Activated T-cell treated with anti-CD3 and anti-CD28 coated beads for 1 hour (primary cell): Measurements from ENCODE around the gene ZCCHC8.
"Not testable (repeated sequence)": the region's sequence is repeated elsewhere in the genome, so short reads cannot be mapped to it uniquely, and the experiment has no call there.

ENCODE experiments used
- DNase-seq: peaks from one replicate; pipeline ENCODE4 v3.0.0-alpha.2; 2020; ENCODE audit warnings: low read depth

ZCCHC8 gene

DNA sequence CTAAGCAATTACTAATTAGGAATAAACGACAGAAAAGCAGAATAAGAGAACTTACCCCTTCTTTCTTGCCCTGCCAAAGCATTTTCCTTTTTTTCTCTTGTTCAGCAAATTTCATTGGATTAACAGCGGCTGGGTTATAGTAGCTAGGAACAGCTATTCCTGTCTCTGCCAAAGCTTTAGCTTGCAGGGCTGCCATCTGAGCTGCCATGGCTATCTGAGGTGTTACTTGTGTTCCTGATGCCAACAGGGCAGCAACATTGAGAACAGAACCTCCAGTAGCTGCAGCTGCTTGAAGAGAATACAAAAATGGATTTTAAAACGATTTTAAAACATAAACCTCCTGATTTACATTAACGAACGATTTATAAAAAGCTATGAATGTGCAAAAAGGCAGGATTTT is 7.4 kb upstream of the ZCCHC8 start:
- DNase-seq: no peak

DNA sequence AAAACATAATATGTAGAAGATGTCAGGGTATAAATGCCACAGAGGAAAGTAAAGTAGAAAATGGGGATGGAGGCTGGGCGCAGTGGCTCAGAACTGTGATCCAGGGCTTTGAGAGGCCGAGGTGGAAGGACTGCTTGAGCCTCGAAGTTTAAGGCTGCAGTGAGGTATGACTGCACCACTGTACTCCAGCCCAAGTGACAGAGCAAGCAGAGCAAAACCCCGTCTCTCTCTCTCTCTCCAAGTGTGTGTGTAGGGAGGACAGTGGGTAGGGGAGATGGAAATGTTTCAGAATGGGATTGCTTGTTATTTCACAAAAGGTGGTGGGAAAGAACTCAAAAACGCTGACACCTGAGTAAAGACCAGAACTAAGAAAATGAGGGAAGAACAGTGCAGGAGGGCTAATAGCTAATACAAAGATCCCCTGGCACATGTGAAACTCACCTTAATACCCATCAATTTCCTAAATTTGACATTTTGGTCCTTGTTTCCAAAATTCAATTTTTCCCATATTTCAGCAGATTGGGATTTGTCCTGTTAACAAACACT is 5.7 kb upstream of the ZCCHC8 start:
- no peak for DNase-seq

DNA sequence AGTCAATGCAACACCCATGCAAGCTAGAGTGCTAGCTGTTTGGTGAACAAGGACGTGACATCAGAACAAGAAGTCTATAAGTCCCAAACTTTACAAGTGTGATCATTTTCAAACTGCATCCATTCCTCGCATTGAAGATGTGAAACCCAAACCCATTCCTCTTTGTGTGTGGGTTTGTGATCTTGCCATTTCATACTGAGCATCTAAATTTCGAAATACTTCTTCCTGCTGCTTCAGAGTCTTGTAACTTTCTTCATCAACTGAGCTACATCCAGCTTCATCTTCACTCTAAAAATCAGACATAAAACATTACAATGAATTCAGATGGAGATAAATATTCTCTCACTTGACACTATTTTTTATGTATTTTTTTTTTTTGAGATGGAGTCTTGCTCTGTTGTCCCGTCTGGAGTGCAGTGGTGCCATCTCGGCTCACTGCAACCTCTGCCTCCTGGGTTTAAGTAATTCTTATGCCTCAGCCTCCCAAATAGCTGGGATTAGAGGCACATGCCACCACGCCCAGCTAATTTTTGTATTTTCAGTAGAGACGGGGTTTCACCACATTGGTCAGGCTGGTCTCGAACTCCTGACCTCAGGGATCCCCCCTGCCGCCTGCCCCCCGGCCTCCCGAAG is 4.8 kb upstream of the ZCCHC8 start:
- DNase-seq: no peak

DNA sequence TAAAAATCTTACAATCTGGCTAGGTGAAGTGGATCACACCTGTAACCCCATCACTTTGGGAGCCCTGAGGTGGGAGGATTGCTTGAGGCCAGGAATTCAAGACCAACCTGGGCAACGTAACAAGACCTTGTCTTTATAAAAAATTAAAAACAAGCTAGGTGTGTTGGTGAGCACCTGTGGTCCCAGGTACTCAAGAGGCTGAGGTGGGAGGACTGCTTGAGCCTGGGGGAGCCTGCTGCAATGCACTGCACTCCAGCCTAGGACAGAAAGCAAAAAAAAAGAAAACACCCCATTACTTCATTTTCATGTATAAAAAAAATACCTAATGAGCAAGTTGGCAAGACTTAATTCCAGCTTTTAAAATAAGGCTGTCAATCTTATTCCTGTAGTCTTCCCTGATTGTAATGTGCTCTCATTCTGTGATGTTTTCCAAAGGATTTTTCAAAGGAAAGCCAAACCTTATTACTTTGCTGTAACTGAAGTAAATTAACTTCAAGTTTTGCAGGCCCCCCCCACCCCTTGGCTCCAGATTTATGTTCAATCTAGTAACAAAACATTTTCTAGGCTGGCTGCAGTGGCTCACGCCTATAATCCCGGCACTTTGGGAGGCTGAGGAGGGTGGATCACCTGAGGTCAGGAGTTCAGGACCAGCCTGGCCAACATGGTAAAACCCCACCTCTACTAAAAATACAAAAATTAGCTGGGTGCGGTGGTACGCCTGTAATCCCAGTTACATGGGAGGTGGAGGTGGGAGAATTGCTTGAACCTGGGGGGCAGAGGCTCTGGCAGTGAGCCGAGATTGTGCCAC is 3.3 kb upstream of the ZCCHC8 start:
- no peak for DNase-seq

DNA sequence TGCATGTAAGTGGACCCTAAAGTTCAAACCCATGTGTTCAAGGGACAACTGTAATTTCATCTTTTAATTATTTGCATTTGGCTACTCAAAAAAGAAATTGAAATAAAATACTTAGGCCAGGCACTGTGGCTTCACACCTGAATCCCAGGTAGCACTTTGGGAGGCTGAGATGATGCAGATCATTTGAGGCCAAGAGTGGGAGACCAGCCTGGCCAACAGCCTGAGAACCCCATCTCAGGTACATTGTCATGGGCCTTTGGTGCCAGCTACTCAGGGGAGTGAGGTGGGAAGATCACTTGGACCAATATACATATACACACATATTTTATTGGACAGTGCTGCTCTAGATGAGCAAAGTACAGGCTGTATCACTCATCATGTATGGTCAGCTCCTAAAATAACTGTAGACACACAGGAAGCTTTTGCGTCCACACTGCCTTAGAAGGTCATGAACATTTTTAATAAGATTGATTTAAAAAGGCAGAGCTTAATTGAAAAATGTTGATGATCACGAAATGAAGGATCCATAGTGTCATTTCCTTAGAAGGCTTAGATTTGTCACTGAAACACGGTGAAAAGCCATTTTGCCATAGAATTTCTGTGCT is 2.5 kb upstream of the ZCCHC8 start:
- DNase-seq: no peak

DNA sequence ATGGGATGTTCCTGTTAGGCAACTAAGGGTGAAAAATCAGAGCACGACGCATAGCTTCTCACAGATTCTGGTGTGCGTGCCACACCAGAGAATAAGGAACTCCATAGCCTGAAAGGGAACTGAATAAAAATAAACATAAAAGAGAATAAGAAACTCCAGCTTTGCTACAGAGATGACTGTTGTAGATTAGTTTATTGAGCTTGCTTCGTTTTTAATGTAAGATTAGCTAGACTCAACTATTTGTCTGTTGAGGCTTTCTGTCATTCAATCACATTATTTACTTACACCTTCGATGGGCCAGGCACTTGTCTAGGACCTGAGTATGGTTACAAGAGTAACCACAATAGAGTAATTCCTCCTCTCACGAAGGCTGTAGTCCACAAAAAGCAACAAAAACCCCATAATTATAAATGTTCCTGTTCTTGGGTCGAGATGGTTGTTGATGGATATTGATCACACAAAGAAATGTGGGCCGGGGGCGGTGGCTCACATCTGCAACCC is 807 bp upstream of the ZCCHC8 start:
- DNase-seq: no peak

DNA sequence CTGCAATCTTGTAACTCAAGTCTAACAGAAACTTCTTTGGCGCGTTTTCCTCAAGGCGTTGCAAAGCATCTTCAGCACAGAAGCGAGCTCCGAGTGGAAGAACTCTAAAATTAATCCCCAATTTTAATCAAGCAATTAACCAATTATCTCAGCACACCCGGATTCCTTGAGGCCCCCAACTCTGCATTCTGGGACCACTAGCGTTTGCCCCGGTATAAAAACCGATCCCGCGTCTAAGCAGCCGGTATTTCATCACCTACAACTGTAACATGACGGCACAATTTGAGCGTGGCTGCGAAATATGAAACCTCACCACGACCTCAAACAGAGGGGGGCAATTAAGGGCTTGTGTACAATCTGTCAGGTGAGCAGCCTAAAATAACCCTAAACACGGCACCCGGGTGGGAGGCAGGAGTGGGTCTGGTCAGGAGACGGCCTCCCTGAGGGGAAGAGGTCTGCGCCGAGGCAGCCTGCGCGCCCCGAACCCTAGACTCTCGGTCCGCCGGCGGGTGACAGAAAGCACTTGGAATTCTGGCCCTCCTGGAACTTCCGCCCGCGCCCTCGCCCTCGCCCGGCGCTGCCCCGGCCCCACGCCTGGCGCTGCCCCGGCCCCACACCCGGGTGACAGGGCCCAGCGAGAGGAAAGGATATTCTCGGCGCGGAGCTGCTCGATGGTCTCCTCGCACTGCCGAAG is 594 bp downstream of the ZCCHC8 start:
- DNase-seq: peak; percentile 5

DNA sequence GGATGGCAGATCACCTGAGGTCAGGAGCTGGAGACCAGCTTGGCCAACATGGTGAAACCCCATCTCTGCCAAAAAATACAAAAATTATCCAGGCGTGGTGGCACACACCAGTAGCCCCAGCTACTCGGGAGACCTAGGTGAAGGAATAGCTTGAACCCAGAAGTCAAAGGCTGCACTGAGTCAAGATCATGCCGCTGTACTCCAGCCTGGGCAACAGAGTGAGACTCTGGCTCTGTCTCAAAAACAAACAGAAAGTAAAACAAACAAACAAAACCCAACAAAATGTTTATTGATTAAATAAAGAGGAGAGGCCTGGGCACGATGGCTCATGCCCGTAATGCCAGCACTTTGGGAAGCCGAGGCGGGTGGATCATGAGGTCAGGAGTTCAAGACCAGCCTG is 5.5 kb downstream of the ZCCHC8 start:
- DNase-seq: no peak

DNA sequence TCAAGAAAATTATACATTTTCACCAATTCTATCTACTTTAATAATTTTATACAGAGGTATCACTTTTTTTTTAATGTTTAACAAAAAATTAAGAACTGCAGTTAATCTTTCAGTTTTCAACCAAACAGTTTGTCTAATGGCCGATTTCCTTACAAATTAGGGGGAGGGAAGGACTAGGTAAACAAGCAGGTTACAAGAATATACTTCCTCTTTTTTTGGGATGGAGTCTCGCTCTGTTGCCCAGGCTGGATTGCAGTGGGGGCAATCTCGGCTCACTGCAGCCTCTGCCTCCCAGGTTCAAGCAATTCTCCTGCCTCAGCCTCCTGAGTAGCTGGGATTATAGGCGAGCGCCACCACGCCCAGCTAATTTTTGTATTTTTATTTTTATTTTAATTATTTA is 7.5 kb downstream of the ZCCHC8 start:
- DNase-seq: not testable (repeated sequence)

DNA sequence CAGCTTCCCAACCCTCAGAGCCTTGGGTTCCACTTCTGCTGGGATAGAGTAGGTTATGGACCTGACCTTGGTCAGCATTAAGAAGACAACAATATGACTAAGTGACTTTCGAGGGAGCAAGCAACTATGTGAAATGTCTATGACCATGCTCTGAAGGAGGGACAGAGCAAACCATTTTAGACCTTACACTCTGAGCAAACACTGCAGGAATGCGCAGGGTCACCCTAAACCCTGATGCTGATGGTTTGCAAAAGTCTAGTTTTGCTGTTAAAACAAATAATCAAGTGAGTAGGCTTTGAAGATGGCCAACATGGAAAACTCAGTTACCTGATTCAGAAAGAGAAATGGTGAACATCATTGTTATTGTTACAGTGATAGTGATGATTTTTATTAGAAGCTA is 8.7 kb downstream of the ZCCHC8 start:
- DNase-seq: no peak

DNA sequence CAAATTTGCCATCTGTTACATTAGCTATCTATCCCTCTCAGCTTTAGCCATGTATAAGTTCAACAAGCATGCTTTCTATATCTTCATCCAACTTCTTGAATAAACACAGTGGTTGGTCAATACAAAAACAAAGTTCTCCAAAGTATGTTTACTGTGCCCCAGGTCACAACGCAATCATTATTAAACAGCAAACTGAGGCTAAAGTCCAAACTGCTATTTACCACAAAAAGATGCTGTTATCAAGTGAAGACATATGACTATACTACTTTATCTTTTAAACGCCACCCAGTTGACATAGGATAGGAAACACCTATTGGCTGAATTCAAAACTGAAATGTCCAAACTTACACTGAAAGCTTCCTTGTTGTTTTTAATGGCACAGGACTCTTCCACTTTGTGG is 11.7 kb downstream of the ZCCHC8 start:
- DNase-seq: no peak

DNA sequence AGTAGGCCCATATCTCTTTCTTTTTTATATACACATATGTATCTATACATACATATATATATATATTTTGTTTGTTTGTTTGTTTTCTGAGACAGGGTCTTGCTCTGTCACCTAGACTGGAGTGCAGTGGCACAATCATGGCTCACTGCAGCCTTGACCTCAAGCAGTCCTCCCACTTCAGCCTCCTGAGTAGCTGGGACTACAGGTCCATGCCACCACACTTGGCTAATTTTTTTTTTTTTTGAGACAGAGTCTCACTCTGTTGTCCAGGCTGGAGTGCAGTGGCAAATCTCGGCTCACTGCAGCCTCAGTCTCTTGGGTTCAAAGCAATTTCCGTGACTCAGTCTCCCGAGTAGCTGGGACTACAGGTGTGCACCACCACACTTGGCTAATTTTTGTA is 12.9 kb downstream of the ZCCHC8 start:
- not testable (repeated sequence) for DNase-seq

DNA sequence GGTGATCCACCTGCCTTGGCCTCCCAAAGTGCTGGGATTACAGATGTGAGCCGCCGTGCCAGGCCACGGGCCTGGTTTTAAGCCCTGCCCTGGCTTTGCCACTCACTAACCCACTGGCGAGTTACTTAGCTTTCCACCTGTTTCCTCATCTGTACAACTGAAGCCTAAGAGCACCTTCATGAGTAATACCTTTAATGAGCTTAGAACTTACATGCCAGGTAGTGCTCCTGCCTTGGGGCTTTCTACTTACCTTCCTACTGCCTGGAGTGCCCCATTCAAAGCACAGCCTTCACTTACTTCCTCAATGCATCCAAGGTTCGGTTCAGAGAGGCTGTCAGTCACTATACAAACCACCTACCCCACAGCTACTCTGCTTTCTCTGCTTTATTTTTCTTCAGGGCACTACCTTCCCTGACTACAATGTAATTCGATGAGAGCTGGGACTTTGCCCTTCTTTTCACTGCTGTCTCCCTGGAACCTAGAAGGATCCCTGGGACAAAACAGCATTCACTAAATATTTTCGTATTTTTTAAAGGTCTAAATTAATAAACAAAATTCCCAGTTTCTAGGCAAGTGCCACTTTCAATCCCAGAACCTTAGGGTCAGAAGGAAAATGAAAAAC is 13.8 kb downstream of the ZCCHC8 start:
- no peak for DNase-seq

DNA sequence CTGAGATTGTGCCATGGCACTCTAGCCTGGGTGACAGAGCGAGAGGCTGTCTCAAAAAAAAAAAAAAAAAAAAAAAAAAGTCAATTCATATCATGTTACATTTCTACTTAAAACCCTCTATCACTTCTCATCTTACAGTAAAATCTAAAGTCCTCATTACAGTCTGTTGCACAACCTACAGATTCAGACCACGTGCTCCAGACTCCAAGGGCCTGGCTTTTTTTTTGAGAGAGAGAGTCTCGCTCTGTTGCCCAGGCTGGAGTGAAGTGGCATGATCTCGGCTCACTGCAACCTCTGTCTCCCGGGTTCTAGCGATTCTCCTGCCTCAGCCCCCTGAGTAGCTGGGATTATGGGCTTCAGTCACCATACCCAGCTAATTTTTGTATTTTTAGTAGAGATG is 14.4 kb downstream of the ZCCHC8 start:
- not testable (repeated sequence) for DNase-seq

DNA sequence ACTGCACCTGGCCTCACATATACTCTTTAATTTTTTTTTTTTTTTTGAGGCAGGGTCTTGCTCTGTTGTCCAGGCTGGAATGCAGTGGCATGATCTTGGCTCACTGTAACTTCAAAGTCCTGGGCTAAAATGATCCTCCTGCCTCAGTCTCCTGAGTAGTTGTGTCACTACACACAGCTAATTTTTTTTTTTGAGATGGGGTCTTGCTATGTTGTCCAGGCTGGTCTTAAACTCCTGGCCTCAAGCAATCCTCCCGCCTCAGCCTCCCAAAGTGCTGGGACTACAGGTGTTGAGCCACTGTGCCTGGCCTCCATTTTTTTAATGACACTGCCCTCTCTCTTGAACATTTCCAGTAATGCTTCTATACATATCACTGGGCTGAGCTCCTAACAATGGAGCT is 16.3 kb downstream of the ZCCHC8 start:
- not testable (repeated sequence) for DNase-seq

DNA sequence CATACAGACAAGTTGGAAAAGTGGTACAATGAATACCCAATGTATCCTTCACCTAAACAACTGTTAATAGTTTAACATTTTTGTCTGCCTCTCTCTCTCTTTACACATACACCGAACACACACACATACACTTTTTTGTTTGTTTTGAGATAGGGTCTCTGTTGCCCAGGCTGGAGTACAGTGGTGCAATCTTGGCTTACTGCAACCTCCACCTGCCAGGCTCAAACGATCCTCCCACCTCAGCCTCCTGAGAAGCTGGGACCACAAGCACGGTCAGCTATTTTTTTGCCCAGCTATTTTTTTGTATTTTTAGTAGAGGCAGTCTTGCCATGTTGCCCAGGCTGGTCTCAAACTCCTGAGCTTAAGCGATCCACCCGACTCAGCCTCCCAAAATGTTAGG is 16.8 kb downstream of the ZCCHC8 start:
- no peak for DNase-seq

DNA sequence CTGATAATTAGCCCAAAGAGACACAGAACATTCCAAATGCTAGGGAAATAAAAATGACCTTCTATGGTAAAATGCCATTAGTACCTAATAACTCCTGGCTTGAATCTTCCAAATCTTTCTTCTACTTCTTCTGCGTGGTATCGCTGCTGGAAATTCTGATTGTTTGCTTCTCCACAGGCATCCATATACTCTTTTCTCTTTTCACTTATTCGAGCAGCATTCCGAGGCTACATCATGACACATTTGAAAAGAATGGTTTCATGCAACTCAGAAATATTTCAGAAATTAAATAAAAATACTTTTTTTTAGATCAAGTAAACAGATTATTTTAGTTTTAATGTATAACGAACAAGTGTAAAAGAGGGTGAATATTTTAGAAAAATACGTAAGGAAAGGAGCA is 18.9 kb downstream of the ZCCHC8 start:
- DNase-seq: no peak

DNA sequence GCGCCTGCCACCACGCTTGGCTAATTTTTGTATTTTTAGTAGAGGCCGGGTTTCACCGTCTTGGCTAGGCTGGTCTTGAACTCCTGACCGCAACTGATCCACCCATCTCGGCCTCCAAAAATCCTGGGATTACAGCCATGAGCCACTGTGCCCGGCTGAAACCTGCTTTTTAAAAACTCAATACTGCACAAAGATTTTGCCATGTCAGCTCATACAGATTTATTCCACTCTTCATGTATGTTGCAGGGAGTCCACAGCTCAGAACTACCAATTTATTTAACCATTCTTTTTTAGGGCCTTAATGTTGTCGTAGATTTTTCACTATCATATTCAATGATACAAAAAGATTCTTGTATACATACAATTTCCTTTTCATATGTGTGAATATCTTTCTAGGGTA is 20.0 kb downstream of the ZCCHC8 start:
- no peak for DNase-seq

DNA sequence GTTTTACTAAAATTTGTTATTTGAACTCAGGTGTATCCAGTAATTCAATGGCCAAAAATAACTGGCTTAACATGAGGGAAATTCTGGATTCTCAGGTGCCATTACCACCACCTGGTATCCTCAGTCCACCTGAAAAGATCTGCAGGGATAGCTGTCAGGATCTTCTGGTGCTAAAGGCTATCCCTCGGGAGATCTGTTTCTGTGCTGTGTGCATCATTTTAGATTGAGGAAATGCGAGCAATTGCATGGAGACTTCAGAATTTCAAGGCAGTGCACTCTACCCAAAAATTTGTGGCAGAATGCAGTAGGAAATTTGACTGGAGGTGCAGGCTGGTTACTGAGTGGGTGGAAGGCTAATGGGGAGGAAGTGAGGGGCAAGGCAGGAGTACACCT is 26.4 kb downstream of the ZCCHC8 start:
- no peak for DNase-seq

DNA sequence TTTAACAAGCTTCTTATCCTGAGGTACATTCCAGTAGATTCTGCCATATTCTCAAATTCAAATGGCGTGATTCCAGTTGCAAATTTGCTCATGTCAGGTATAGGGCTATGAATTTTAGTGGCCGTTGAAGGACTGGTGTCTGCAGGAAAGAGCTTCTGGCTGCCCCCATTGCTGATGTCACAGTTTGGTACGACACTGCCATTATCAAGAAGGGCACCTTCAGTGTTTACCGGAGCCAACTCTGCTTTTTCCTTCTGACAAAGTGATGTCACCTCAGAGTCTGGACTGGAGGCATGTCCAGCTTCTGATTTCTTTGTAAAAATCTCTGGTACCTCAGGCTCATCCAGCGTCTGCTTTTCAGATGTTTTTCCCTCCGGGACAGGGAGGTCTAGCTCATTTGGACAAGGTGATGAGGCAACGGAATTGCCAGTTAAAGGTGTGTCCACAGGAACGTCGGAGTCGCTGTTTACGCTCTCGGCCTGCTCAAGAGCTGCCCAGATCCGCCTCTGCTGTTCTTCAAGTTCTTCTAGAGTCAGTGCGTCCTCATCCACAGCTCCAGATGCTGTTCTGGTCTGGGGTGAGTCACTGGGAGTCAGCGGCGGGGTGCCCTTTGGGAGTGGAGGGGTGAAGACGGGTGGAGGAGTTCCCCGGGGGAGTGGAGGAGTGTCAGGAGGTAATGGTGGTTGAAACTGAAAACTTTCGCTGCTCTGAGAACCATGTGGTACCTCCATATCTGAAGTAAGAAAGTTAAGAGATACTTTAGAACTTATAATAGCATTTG is 27.0 kb downstream of the ZCCHC8 start:
- no peak for DNase-seq
